NT2/D1 (cell line): ENCODE data around the gene ROR1.

Source experiments
- SUZ12 ChIP-seq: IDR thresholded peaks from 2 replicates; pipeline ENCODE4 v1.6.1; 2011; ENCODE audit not compliant: insufficient read length, insufficient read depth; ENCODE audit errors: extremely low read depth
- YY1 ChIP-seq: IDR thresholded peaks from 2 replicates; pipeline ENCODE4 v1.6.1; 2011; ENCODE audit not compliant: insufficient read length, insufficient read depth
- ZNF274 ChIP-seq: IDR thresholded peaks from 2 replicates; pipeline ENCODE4 v1.6.1; 2011; ENCODE audit warnings: mild to moderate bottlenecking, low read depth, low read length

DNA sequence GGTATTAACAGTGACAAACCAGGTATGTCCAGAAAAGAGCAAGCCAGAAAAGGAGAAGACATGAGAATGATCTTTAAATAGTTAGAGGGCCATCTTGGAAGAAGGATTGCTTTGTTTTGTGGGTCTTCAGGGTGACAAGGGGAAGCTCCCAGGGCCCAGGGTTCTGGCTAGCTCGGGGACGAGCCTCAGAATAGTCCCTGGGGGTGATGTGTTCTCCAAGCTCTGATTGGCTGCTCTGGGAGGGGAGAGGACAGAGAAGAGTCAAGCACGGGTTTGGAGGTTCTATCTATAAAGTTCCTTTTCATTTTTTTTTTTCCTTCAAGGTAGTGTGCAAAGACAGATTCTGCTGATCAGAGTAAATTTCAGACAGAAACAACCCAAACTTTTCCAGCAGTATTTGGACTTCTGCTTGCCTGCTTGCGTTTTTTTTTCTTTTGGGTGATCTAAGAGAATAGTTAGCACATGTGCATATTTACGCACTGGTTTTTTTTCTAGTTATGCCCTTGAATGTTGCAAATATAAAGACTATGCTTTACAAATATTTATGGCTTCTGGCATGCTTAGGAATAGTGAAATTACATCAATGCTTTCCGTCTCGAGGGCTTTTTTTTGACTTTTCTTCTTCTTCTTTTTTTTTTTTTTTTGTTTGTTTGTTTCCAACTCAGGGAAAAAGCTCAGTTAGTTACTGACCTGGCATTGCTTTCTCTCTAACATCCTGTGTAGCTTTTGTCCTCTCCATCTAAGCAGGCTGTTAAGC, 59.7 kb downstream of the ROR1 start:
- TF ChIP-seq ZNF274 (no peak), YY1 (no peak), SUZ12 (no peak)
